ENCODE measurements around the gene NUBPL.

The NUBPL gene

GRCh38 chr14:31561155-31561846 is at the start of gene NUBPL:
Gene NUBPL (plus strand): TSS chr14:31561404. CDS start chr14:31561440, 36 bp downstream.
- peak; percentile 93 for DNase-seq (ENCODE audit: low spot score)

- no peak for DNase-seq (ENCODE audit: low spot score)
Observed at GRCh38 chr14:31527087-31527486, 34.1 kb upstream of the NUBPL start.

GRCh38 chr14:31527546-31527945 is 33.7 kb upstream of the NUBPL start:
- DNase-seq (ENCODE audit: low spot score), result no peak

- no peak for DNase-seq (ENCODE audit: low spot score)
Observed at GRCh38 chr14:31529053-31529452, 32.2 kb upstream of the NUBPL start.

GRCh38 chr14:31530136-31530535 is 31.1 kb upstream of the NUBPL start:
- DNase-seq (ENCODE audit: low spot score), result no peak

- DNase-seq (ENCODE audit: low spot score), result no peak
Observed at GRCh38 chr14:31536201-31536960, 24.8 kb upstream of the NUBPL start.

GRCh38 chr14:31541702-31542101 is 19.5 kb upstream of the NUBPL start:
- no peak for DNase-seq (ENCODE audit: low spot score)

GRCh38 chr14:31543969-31544799 is 17.0 kb upstream of the NUBPL start:
- DNase-seq (ENCODE audit: low spot score), result no peak

- DNase-seq (ENCODE audit: low spot score), result no peak
Observed at GRCh38 chr14:31544816-31545215, 16.4 kb upstream of the NUBPL start.

GRCh38 chr14:31545328-31545727 is 15.9 kb upstream of the NUBPL start:
- no peak for DNase-seq (ENCODE audit: low spot score)

- DNase-seq (ENCODE audit: low spot score), result no peak
Observed at GRCh38 chr14:31549817-31550216, 11.4 kb upstream of the NUBPL start.

GRCh38 chr14:31550589-31550988 is 10.6 kb upstream of the NUBPL start:
- no peak for DNase-seq (ENCODE audit: low spot score)

- no peak for DNase-seq (ENCODE audit: low spot score)
Observed at GRCh38 chr14:31556191-31556590, 5.0 kb upstream of the NUBPL start.

GRCh38 chr14:31559939-31560338 is 1.3 kb upstream of the NUBPL start:
- no peak for DNase-seq (ENCODE audit: low spot score)

- DNase-seq (ENCODE audit: low spot score), result no peak
Observed at GRCh38 chr14:31560759-31561154, 447 bp upstream of the NUBPL start.

- DNase-seq (ENCODE audit: low spot score), result no peak
Observed at GRCh38 chr14:31564194-31564593, 3.0 kb downstream of the NUBPL start.

- DNase-seq (ENCODE audit: low spot score), result no peak
Observed at GRCh38 chr14:31566456-31566855, 5.3 kb downstream of the NUBPL start.

GRCh38 chr14:31567655-31568054 is 6.5 kb downstream of the NUBPL start:
- no peak for DNase-seq (ENCODE audit: low spot score)

- no peak for DNase-seq (ENCODE audit: low spot score)
Observed at GRCh38 chr14:31568161-31568560, 7.0 kb downstream of the NUBPL start.

GRCh38 chr14:31568671-31569070 is 7.5 kb downstream of the NUBPL start:
- DNase-seq (ENCODE audit: low spot score), result no peak

GRCh38 chr14:31572955-31573354 is 11.8 kb downstream of the NUBPL start:
- no peak for DNase-seq (ENCODE audit: low spot score)

GRCh38 chr14:31576949-31577348 is 15.7 kb downstream of the NUBPL start:
- DNase-seq (ENCODE audit: low spot score), result no peak

- DNase-seq (ENCODE audit: low spot score), result no peak
Observed at GRCh38 chr14:31578266-31578665, 17.1 kb downstream of the NUBPL start.
